H9 (cell line): Measurements from ENCODE around the gene CLEC16A. TPM values are rescaled to one million over a fixed set of nuclear protein-coding genes. Genes with fewer than 3 reads are reported as not detected.

ENCODE experiments used
- DNase-seq: peaks from one replicate; pipeline ENCODE4 v3.0.0-alpha.2; 2017
- H2AFZ ChIP-seq: one replicate; pipeline ENCODE4 v1.6.1; 2013; ENCODE audit warnings: mild to moderate bottlenecking, low read length, control low read depth, moderate library complexity
- H2AK5ac ChIP-seq: 2 replicates; pipeline ENCODE4 v1.6.1; 2013; ENCODE audit warnings: low read length, control low read depth, mixed read lengths; ENCODE audit not compliant: insufficient read length
- H2BK120ac ChIP-seq: one replicate; pipeline ENCODE4 v1.6.1; 2013; ENCODE audit warnings: low read depth, mild to moderate bottlenecking, low read length, control low read depth, inconsistent platforms; ENCODE audit not compliant: poor library complexity, severe bottlenecking
- H2BK12ac ChIP-seq: 2 replicates; pipeline ENCODE4 v1.6.1; 2013; ENCODE audit warnings: low read length, control low read depth, mixed read lengths, low read depth; ENCODE audit not compliant: insufficient read length
- H2BK15ac ChIP-seq: 2 replicates; pipeline ENCODE4 v1.6.1; 2013; ENCODE audit warnings: low read depth, low read length, control low read depth
- H2BK20ac ChIP-seq: one replicate; pipeline ENCODE4 v1.6.1; 2013; ENCODE audit warnings: low read depth, mild to moderate bottlenecking, low read length, control low read depth, inconsistent platforms; ENCODE audit not compliant: poor library complexity, severe bottlenecking
- H2BK5ac ChIP-seq: 2 replicates; pipeline ENCODE4 v1.6.1; 2013; ENCODE audit warnings: low read length, control low read depth, mixed read lengths; ENCODE audit not compliant: insufficient read length
- H3K14ac ChIP-seq: 2 replicates; pipeline ENCODE4 v1.6.1; 2013; ENCODE audit warnings: low read length, control low read depth; ENCODE audit not compliant: insufficient read depth
- H3K18ac ChIP-seq: 2 replicates; pipeline ENCODE4 v1.6.1; 2013; ENCODE audit warnings: low read depth, mild to moderate bottlenecking, mixed read lengths, low read length, control low read depth; ENCODE audit not compliant: insufficient read length
- H3K23ac ChIP-seq: 2 replicates; pipeline ENCODE4 v1.6.1; 2013; ENCODE audit warnings: low read length, control low read depth, mixed read lengths, low read depth; ENCODE audit not compliant: insufficient read length
- H3K23me2 ChIP-seq: 2 replicates; pipeline ENCODE4 v1.6.1; 2013; ENCODE audit warnings: low read depth, mild to moderate bottlenecking, mixed read lengths, low read length, control low read depth; ENCODE audit not compliant: insufficient read length, poor library complexity, severe bottlenecking
- H3K27ac ChIP-seq: 2 replicates; pipeline ENCODE4 v1.5.1; 2013; ENCODE audit warnings: low read length, control low read depth, mixed read lengths, low read depth; ENCODE audit not compliant: insufficient read length
- H3K27me3 ChIP-seq: 2 replicates; pipeline ENCODE4 v1.6.1; 2013; ENCODE audit warnings: low read length, control low read depth, inconsistent platforms; ENCODE audit not compliant: insufficient read depth
- H3K4ac ChIP-seq: 2 replicates; pipeline ENCODE4 v1.6.1; 2013; ENCODE audit warnings: low read depth, mild to moderate bottlenecking, control low read depth, inconsistent platforms, low read length, moderate library complexity
- H3K4me1 ChIP-seq: 2 replicates; pipeline ENCODE4 v1.6.1; 2013; ENCODE audit warnings: low read length, control low read depth, inconsistent platforms; ENCODE audit not compliant: insufficient read depth
- H3K4me2 ChIP-seq: 2 replicates; pipeline ENCODE4 v1.6.1; 2013; ENCODE audit warnings: low read length, control low read depth, mixed read lengths; ENCODE audit not compliant: insufficient read length, insufficient read depth
- H3K56ac ChIP-seq: 2 replicates; pipeline ENCODE4 v1.6.1; 2013; ENCODE audit warnings: low read depth, mild to moderate bottlenecking, mixed read lengths, low read length, control low read depth; ENCODE audit not compliant: insufficient read length
- H3K79me1 ChIP-seq: 2 replicates; pipeline ENCODE4 v1.6.1; 2013; ENCODE audit warnings: low read depth, mild to moderate bottlenecking, moderate library complexity, low read length, control low read depth, inconsistent platforms; ENCODE audit not compliant: insufficient read depth, poor library complexity, severe bottlenecking
- H3K79me2 ChIP-seq: 2 replicates; pipeline ENCODE4 v1.6.1; 2013; ENCODE audit warnings: low read length, control low read depth, inconsistent platforms; ENCODE audit not compliant: insufficient read depth
- H3K9ac ChIP-seq: 2 replicates; pipeline ENCODE4 v1.6.1; 2013; ENCODE audit warnings: low read length, control low read depth, mixed read lengths; ENCODE audit not compliant: insufficient read length; ENCODE audit errors: extremely low read depth
- H3K9me3 ChIP-seq: one replicate; pipeline ENCODE4 v1.6.1; 2013; ENCODE audit warnings: low read depth, low read length, inconsistent platforms; ENCODE audit not compliant: control insufficient read depth
- H3T11ph ChIP-seq: one replicate; pipeline ENCODE4 v1.6.1; 2013; ENCODE audit warnings: mild to moderate bottlenecking, low read length, control low read depth, inconsistent platforms
- H4K20me1 ChIP-seq: one replicate; pipeline ENCODE4 v1.6.1; 2013; ENCODE audit not compliant: control insufficient read depth, insufficient read length, insufficient read depth
- H4K5ac ChIP-seq: 2 replicates; pipeline ENCODE4 v1.6.1; 2013; ENCODE audit warnings: low read depth, mild to moderate bottlenecking, mixed read lengths, low read length, control low read depth; ENCODE audit not compliant: insufficient read length
- H4K8ac ChIP-seq: replicated peaks from 2 replicates; pipeline ENCODE4 v1.6.1; 2013; ENCODE audit warnings: low read length, control low read depth, mixed read lengths, low read depth; ENCODE audit not compliant: insufficient read length
- H4K91ac ChIP-seq: 2 replicates; pipeline ENCODE4 v1.6.1; 2013; ENCODE audit warnings: low read depth, mild to moderate bottlenecking, moderate library complexity, mixed read lengths, low read length, control low read depth; ENCODE audit not compliant: insufficient read length
- H3K27ac Mint-ChIP-seq, 3 experiments: 2 replicates in 2 of 3; 3 replicates in 1 of 3; pipeline ENCODE4 v1.8.0; 2020 to 2021; ENCODE audit warnings: mixed read lengths in 3 of 3, mild to moderate bottlenecking in 1 of 3, moderate library complexity in 1 of 3
- H3K27me3 Mint-ChIP-seq: 2 replicates; pipeline ENCODE4 v1.8.0; 2021; ENCODE audit warnings: low read depth, mild to moderate bottlenecking, moderate library complexity, mixed read lengths
- H3K36me3 Mint-ChIP-seq, 3 experiments: 2 replicates in 2 of 3; 3 replicates in 1 of 3; pipeline ENCODE4 v1.8.0; 2020 to 2021; ENCODE audit warnings: low read depth in 3 of 3, mixed read lengths in 3 of 3; ENCODE audit not compliant: insufficient read depth in 1 of 3
- H3K4me1 Mint-ChIP-seq, 2 experiments: 2 replicates each; pipeline ENCODE4 v1.8.0; 2020; ENCODE audit warnings: mixed read lengths in 2 of 2
- H3K4me3 Mint-ChIP-seq, 2 experiments: 2 replicates in 1 of 2; 3 replicates in 1 of 2; pipeline ENCODE4 v1.8.0; 2020 to 2021; ENCODE audit warnings: mild to moderate bottlenecking in 2 of 2, mixed read lengths in 2 of 2, moderate library complexity in 1 of 2
- H3K9me3 Mint-ChIP-seq, 2 experiments: 2 replicates in 1 of 2; 3 replicates in 1 of 2; pipeline ENCODE4 v1.8.0; 2020; ENCODE audit warnings: mild to moderate bottlenecking in 2 of 2, mixed read lengths in 2 of 2, moderate library complexity in 1 of 2
- CTCF ChIP-seq: fragments of 200-600 bp; sonication (generic); conservative IDR thresholded peaks from 3 replicates; pipeline ENCODE4 v1.8.0; 2021; ENCODE audit warnings: antibody characterized with exemption, mild to moderate bottlenecking
- WGBS: extraction: QIAGEN DNeasy Blood & Tissue Kit; methylation state at CpG from one replicate; pipeline ENCODE4 v1.1.7; 2013; ENCODE audit warnings: missing lambda C conversion rate, low lambda C conversion rate, mixed read lengths; ENCODE audit not compliant: insufficient read length; ENCODE audit errors: extremely low coverage; 5-methylcytosine and 5-hydroxymethylcytosine counted together
- total RNA-seq: library from RNA; stranded (reverse); gene quantifications from 2 replicates; pipeline ENCODE4 v1.2.1, GENCODE V29; 2021

The CLEC16A gene
- total RNA-seq, 1 experiment from 2014 or later, result 15.2 TPM

DNA sequence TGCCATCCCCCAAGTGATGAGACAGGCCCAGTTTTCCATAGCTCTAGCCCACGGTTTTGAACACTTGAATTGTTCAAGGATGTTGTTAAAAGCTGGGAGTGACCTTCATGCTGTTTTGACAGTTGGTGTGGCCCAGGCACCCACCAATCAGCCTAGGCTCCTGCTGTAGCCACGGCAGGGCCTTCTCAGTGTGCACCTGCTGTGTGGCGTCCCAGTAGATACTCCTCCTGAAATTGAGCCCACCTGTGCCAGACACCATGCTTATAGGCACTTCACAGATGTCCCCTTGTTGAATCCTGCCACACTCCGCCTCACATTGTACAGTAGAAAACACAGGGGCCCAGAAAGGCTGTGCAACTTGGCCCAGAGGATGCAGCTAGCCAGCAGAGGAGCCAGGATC, 225.3 kb downstream of the CLEC16A start:
- WGBS, result no CpG with 5 or more reads among the region's 4 CpGs
- H3K27ac ChIP-seq, result no peak overlapping the region
- H4K5ac ChIP-seq, result no peak overlapping the region
- no peak overlapping the region for H2BK15ac ChIP-seq
- H2BK120ac ChIP-seq, result no peak overlapping the region
- H3K23ac ChIP-seq, result no peak overlapping the region
- H3K9me3 ChIP-seq, result no peaks in the 10 kb centered on the region
- Mint-ChIP-seq H3K9me3 (no peaks in the 10 kb centered on the region), H3K27ac (no peak overlapping the region; a peak in 1 of 7 replicates), H3K36me3 (peaks cover 0 to 4% (median 0%) of the 10 kb centered on the region in 3 experiments; a peak in 2 of 7 replicates), H3K4me3 (no peak overlapping the region), H3K27me3 (no peaks in the 10 kb centered on the region), H3K4me1 (0 out of 4 replicates have a peak, but pooled peaks cover 0 to 2% of the 10 kb centered on the region in 2 experiments)
- H2BK12ac ChIP-seq, result no peak overlapping the region
- no peak overlapping the region for H3K56ac ChIP-seq
- H3K4me1 ChIP-seq, result no peaks in the 10 kb centered on the region
- no peak overlapping the region for H3K4me2 ChIP-seq
- no peaks in the 10 kb centered on the region for H3K23me2 ChIP-seq
- H4K8ac ChIP-seq, result no peak overlapping the region
- H2BK20ac ChIP-seq, result no peak overlapping the region
- H3K79me1 ChIP-seq, result no peaks in the 10 kb centered on the region
- H3T11ph ChIP-seq, result no peak overlapping the region
- H4K91ac ChIP-seq, result no peak overlapping the region
- H3K4ac ChIP-seq, result no peak overlapping the region
- no peak for DNase-seq
- no peaks in the 10 kb centered on the region for H4K20me1 ChIP-seq
- H2BK5ac ChIP-seq, result no peak overlapping the region
- no peaks in the 10 kb centered on the region for H3K79me2 ChIP-seq
- H3K9ac ChIP-seq, result no peak overlapping the region
- no peaks in the 10 kb centered on the region for H3K27me3 ChIP-seq
- H3K14ac ChIP-seq, result no peak overlapping the region; the same call in 1 of the 2 replicates
- no peak for TF ChIP-seq CTCF
- no peak overlapping the region for H2AK5ac ChIP-seq
- no peak overlapping the region for H3K18ac ChIP-seq
- no peak overlapping the region for H2AFZ ChIP-seq
